HepG2 (cell line): ENCODE measurements around the gene CLTCL1. TPM values are rescaled to one million over a fixed set of nuclear protein-coding genes. Genes with fewer than 3 reads are reported as not detected.

Experiments
- ARHGAP35 ChIP-seq: sonication (generic); formaldehyde crosslinking; IDR thresholded peaks from 2 replicates; pipeline ENCODE4 v1.9.0; 2022; ENCODE audit warnings: mild to moderate bottlenecking, inconsistent platforms, moderate library complexity, missing genetic modification reagents, borderline replicate concordance
- BCL6 ChIP-seq: IDR thresholded peaks from 2 replicates; pipeline ENCODE4 v1.6.1; 2016; ENCODE audit warnings: missing genetic modification reagents, missing compliant biosample characterization
- CBX1 ChIP-seq: IDR thresholded peaks from one replicate; pipeline ENCODE4 v1.6.1; 2016; ENCODE audit warnings: antibody characterized with exemption, low read depth
- CCDC6 ChIP-seq: sonication (generic); formaldehyde crosslinking; IDR thresholded peaks from 2 replicates; pipeline ENCODE4 v1.8.1; 2022; ENCODE audit warnings: mild to moderate bottlenecking, missing genetic modification reagents, moderate library complexity
- FOXC1 ChIP-seq: sonication (generic); formaldehyde crosslinking; IDR thresholded peaks from 2 replicates; pipeline ENCODE4 v1.8.0; 2022; ENCODE audit warnings: mild to moderate bottlenecking, missing genetic modification reagents, borderline replicate concordance
- GTF2F1 ChIP-seq: fragments of 150-350 bp; IDR thresholded peaks from 2 replicates; pipeline ENCODE4 v1.6.1; 2014; ENCODE audit warnings: low read length
- NFYB ChIP-seq: sonication (generic); formaldehyde crosslinking; IDR thresholded peaks from 2 replicates; pipeline ENCODE4 v1.4.0; 2020; ENCODE audit warnings: missing genetic modification reagents
- TRIM24 ChIP-seq: sonication (generic); formaldehyde crosslinking; IDR thresholded peaks from 2 replicates; pipeline ENCODE4 v1.8.0; 2022; ENCODE audit warnings: mild to moderate bottlenecking, missing genetic modification reagents
- XBP1 ChIP-seq: sonication (generic); formaldehyde crosslinking; IDR thresholded peaks from 2 replicates; pipeline ENCODE4 v1.5.0; 2020; ENCODE audit warnings: missing genetic modification reagents
- ZFY ChIP-seq: sonication (generic); formaldehyde crosslinking; IDR thresholded peaks from 2 replicates; pipeline ENCODE4 v1.4.0; 2020; ENCODE audit warnings: missing genetic modification reagents
- ZNF24 ChIP-seq: fragments of 450-650 bp; IDR thresholded peaks from 2 replicates; pipeline ENCODE4 v1.6.1; 2017; ENCODE audit warnings: antibody characterized with exemption, mild to moderate bottlenecking
- ZNF326 ChIP-seq: sonication (generic); formaldehyde crosslinking; IDR thresholded peaks from 2 replicates; pipeline ENCODE4 v1.4.0; 2020; ENCODE audit warnings: missing genetic modification reagents, borderline replicate concordance
- ZNF772 ChIP-seq: sonication (generic); formaldehyde crosslinking; IDR thresholded peaks from 2 replicates; pipeline ENCODE4 v1.5.0; 2020; ENCODE audit warnings: mild to moderate bottlenecking, missing genetic modification reagents
- polyA plus RNA-seq, 8 experiments: library from polyadenylated mRNA; depleted of rRNA in 3 of 8; stranded (reverse) in 7 of 8; unstranded in 1 of 8; fragments of >200 nt; fragmentation: Illumina TruSeq in 4 of 8; extraction: Trizol in 4 of 8; gene quantifications; 2 replicates each; pipeline versions ENCODE4 v1.2.1 to v1.2.3, GENCODE V29; 2011 to 2016; ENCODE audit warnings: low read depth in 4 of 8, missing spikeins in 1 of 8, mixed read lengths in 1 of 8; ENCODE audit not compliant: insufficient read depth in 1 of 8
- total RNA-seq, 5 experiments: library from RNA; depleted of rRNA; stranded (reverse); fragments of >200 nt; fragmentation: Illumina TruSeq; extraction: Trizol; gene quantifications; 2 replicates each; pipeline ENCODE4 v1.2.3, GENCODE V29; 2016; ENCODE audit warnings: low read depth in 1 of 5
- TF ChIP-seq, protein P1 (sequence below): sonication (generic); formaldehyde crosslinking; IDR thresholded peaks from one replicate; pipeline ENCODE4 v1.5.1; 2020; ENCODE audit warnings: mild to moderate bottlenecking, missing genetic modification reagents; ENCODE audit errors: not compliant biosample characterization
- TF ChIP-seq, protein P2 (sequence below): sonication (generic); formaldehyde crosslinking; IDR thresholded peaks from 2 replicates; pipeline ENCODE4 v1.4.0; 2020; ENCODE audit warnings: mild to moderate bottlenecking, missing genetic modification reagents
- TF ChIP-seq, protein P3 (sequence below): sonication (generic); formaldehyde crosslinking; IDR thresholded peaks from 2 replicates; pipeline ENCODE4 v1.4.0; 2020; ENCODE audit warnings: missing genetic modification reagents

The CLTCL1 gene
- total and polyA plus RNA-seq, 2 of the 13 experiments (the other 11 are each of a cell fraction or from before 2014, with no cell fraction given), result 8.1 to 10.9 TPM

DNA sequence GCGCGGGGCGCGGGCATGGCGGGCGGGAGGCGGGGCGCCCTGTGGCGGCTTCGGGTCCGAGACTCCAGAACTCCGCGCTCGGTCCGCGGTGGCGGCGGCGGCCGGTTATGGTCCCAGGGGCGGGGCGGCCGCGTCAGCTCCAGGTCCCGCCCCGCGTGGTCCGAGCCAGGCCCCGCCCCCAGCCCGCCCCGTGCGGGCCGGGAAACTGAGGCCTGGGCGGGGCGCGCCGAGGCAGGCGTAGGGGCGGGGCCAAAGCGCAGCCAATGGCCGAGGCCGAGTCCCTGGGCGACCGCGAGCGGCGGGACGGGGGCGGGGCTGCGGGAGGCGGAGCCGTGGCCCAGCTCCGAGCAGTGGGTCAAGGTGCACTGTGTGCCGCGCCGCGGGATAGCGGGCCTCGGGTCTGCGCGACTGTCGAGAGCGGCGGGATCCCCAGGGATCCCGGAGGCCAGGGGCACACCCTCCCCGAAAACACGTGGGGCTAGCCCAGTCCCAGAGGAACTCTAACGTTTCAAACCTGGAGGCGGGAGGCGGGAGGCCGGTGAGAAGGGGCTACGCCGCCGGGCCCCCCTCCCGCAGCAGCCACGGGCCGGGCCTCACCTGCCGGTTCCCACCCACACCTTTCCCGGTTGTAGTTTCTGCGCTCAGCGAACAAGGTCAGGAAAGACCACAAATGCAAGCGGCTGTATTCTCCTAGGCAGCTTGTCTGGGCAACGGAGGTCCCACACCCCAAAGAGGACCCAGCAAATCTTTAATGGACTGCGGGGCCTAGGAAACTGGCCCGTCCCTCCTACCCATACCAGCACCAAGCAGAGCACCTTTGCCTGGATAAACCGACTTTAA lies 112.6 kb downstream of the CLTCL1 start, which contains the start of gene SLC25A1 (continued):
- TF ChIP-seq ZNF772 (CRISPR knock-in tag) (peak; percentile 77; the same call in 1 of the 2 replicates), NFYB (CRISPR knock-in tag) (peak; percentile 28; the same call in 1 of the 2 replicates), GTF2F1 (no peak), BCL6 (CRISPR knock-in tag) (peak; percentile 39), ZNF326 (no peak), CCDC6 (CRISPR knock-in tag) (no peak), ZFY (CRISPR knock-in tag) (peak; percentile 90), ZNF24 (no peak), CBX1 (peak; percentile 67), XBP1 (CRISPR knock-in tag) (peak; percentile 49; the same call in 1 of the 2 replicates), TRIM24 (CRISPR knock-in tag) (no peak), FOXC1 (CRISPR knock-in tag) (peak; percentile 70; the same call in 1 of the 2 replicates), ARHGAP35 (CRISPR knock-in tag) (no peak)
- TF ChIP-seq, protein P1, sequence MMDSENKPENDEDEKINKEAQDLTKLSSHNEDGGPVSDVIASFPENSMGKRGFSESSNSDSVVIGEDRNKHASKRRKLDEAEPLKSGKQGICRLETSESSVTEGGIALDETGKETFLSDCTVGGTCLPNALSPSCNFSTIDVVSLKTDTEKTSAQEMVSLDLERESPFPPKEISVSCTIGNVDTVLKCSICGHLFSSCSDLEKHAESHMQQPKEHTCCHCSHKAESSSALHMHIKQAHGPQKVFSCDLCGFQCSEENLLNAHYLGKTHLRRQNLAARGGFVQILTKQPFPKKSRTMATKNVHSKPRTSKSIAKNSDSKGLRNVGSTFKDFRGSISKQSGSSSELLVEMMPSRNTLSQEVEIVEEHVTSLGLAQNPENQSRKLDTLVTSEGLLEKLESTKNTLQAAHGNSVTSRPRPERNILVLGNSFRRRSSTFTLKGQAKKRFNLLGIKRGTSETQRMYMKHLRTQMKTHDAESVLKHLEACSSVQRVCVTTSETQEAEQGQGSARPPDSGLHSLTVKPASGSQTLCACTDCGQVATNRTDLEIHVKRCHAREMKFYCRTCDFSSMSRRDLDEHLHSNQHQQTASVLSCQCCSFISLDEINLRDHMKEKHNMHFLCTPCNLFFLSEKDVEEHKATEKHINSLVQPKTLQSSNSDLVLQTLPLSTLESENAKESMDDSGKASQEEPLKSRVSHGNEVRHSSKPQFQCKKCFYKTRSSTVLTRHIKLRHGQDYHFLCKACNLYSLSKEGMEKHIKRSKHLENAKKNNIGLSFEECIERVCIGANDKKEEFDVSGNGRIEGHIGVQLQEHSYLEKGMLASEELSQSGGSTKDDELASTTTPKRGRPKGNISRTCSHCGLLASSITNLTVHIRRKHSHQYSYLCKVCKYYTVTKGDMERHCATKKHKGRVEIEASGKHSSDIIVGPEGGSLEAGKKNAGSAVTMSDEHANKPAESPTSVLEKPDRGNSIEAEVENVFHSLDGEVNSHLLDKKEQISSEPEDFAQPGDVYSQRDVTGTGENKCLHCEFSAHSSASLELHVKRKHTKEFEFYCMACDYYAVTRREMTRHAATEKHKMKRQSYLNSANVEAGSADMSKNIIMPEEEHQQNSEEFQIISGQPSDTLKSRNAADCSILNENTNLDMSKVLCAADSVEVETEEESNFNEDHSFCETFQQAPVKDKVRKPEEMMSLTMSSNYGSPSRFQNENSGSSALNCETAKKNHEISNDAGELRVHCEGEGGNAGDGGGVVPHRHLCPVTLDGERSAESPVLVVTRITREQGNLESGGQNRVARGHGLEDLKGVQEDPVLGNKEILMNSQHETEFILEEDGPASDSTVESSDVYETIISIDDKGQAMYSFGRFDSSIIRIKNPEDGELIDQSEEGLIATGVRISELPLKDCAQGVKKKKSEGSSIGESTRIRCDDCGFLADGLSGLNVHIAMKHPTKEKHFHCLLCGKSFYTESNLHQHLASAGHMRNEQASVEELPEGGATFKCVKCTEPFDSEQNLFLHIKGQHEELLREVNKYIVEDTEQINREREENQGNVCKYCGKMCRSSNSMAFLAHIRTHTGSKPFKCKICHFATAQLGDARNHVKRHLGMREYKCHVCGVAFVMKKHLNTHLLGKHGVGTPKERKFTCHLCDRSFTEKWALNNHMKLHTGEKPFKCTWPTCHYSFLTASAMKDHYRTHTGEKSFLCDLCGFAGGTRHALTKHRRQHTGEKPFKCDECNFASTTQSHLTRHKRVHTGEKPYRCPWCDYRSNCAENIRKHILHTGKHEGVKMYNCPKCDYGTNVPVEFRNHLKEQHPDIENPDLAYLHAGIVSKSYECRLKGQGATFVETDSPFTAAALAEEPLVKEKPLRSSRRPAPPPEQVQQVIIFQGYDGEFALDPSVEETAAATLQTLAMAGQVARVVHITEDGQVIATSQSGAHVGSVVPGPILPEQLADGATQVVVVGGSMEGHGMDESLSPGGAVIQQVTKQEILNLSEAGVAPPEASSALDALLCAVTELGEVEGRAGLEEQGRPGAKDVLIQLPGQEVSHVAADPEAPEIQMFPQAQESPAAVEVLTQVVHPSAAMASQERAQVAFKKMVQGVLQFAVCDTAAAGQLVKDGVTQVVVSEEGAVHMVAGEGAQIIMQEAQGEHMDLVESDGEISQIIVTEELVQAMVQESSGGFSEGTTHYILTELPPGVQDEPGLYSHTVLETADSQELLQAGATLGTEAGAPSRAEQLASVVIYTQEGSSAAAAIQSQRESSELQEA (CRISPR knock-in tag), result no peak
- TF ChIP-seq, protein P2, sequence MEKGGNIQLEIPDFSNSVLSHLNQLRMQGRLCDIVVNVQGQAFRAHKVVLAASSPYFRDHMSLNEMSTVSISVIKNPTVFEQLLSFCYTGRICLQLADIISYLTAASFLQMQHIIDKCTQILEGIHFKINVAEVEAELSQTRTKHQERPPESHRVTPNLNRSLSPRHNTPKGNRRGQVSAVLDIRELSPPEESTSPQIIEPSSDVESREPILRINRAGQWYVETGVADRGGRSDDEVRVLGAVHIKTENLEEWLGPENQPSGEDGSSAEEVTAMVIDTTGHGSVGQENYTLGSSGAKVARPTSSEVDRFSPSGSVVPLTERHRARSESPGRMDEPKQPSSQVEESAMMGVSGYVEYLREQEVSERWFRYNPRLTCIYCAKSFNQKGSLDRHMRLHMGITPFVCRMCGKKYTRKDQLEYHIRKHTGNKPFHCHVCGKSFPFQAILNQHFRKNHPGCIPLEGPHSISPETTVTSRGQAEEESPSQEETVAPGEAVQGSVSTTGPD, result 0 out of 2 replicates have a peak, but pooled peaks have one; percentile 20
- TF ChIP-seq, protein P3, sequence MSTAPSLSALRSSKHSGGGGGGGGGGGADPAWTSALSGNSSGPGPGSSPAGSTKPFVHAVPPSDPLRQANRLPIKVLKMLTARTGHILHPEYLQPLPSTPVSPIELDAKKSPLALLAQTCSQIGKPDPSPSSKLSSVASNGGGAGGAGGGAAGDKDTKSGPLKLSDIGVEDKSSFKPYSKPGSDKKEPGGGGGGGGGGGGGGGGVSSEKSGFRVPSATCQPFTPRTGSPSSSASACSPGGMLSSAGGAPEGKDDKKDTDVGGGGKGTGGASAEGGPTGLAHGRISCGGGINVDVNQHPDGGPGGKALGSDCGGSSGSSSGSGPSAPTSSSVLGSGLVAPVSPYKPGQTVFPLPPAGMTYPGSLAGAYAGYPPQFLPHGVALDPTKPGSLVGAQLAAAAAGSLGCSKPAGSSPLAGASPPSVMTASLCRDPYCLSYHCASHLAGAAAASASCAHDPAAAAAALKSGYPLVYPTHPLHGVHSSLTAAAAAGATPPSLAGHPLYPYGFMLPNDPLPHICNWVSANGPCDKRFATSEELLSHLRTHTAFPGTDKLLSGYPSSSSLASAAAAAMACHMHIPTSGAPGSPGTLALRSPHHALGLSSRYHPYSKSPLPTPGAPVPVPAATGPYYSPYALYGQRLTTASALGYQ (CRISPR knock-in tag), result peak; percentile 20; the same call in 1 of the 2 replicates
